ENCODE results near the gene UQCR10.

GRCh38 chr22:29753808-29754657, 13.1 kb upstream of the UQCR10 start:
- TF ChIP-seq CTCF (IDR thresholded peaks at IDR 0.05) (no peak), POLR2AphosphoS5 (IDR thresholded peaks at IDR 0.05) (no peak), POLR2A (IDR thresholded peaks at IDR 0.05) (no peak)
